Natural killer cell treated with Interleukin-12 subunit alpha and Interleukin-12 subunit beta and Interleukin-15 and Interleukin-18, amount 100 ng/mL, for 72 hours (primary cell): ENCODE results near the gene CMSS1. TPM values are rescaled to one million over a fixed set of nuclear protein-coding genes. Genes with fewer than 3 reads are reported as not detected.

Experiments used
- ATAC-seq, 2 donors: fragments of 150-1000 bp; cut with Tn5 transposase in 1 of 2; sonication (Bioruptor Pico), chemical (Tn5 transposase) in 1 of 2; 2 replicates each; pipeline ENCODE4 v1.10.0; 2021
- DNase-seq: peaks from one replicate; pipeline ENCODE4 v3.0.0; 2022; ENCODE audit warnings: low spot score
- H3K27ac Mint-ChIP-seq, 2 donors: 1 replicate in 1 of 2; 2 replicates in 1 of 2; pipeline ENCODE4 v1.8.0; 2022; ENCODE audit warnings: mixed read lengths in 2 of 2, mild to moderate bottlenecking in 1 of 2, moderate library complexity in 1 of 2
- H3K27me3 Mint-ChIP-seq, 2 donors: 1 replicate in 1 of 2; 2 replicates in 1 of 2; pipeline ENCODE4 v1.8.0; 2022; ENCODE audit warnings: mixed read lengths in 2 of 2
- H3K36me3 Mint-ChIP-seq: one replicate; pipeline ENCODE4 v1.8.0; 2022; ENCODE audit warnings: mixed read lengths
- H3K4me1 Mint-ChIP-seq, 2 donors: 1 replicate in 1 of 2; 2 replicates in 1 of 2; pipeline ENCODE4 v1.8.0; 2022; ENCODE audit warnings: low read depth in 2 of 2, mixed read lengths in 2 of 2, mild to moderate bottlenecking in 1 of 2
- H3K4me3 Mint-ChIP-seq: one replicate; pipeline ENCODE4 v1.8.0; 2022; ENCODE audit warnings: mixed read lengths
- H3K9me3 Mint-ChIP-seq: 2 replicates; pipeline ENCODE4 v1.8.0; 2022; ENCODE audit warnings: mixed read lengths
- total RNA-seq, 2 donors: library from RNA; stranded (reverse); gene quantifications; one replicate each; pipeline ENCODE4 v1.2.3, GENCODE V29; 2022

CMSS1 gene
- total RNA-seq, 2 donors from 2014 or later = 35.7 to 67.8 TPM

DNA sequence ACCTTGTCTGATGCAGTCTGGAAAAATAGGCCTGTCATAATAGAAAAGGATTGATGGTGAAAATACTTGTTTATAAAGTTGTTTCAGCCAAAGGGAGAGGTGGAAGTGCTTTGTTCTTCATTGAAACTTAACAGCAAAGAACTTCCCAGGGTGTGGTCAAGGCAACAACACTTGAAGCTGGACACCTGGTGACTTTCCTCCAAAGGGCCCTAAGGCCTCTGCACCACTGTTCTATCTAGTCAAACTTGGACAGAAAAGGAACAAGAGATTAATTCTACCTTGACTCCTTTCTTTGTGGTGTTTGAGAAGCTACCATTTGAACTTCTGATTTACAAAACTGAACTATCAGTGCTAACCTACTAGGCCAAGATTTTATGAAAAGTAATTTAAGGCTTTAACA lies 102.0 kb downstream of the CMSS1 start:
- ATAC-seq (no peak), DNase-seq (no peak)
- Mint-ChIP-seq H3K27ac (no peak overlapping the region), H3K27me3 (no peaks in the 10 kb centered on the region), H3K9me3 (no peaks in the 10 kb centered on the region), H3K4me1 (peaks cover 0 to 7% of the 10 kb centered on the region in 2 donors), H3K4me3 (no peak overlapping the region), H3K36me3 (no peaks in the 10 kb centered on the region)

DNA sequence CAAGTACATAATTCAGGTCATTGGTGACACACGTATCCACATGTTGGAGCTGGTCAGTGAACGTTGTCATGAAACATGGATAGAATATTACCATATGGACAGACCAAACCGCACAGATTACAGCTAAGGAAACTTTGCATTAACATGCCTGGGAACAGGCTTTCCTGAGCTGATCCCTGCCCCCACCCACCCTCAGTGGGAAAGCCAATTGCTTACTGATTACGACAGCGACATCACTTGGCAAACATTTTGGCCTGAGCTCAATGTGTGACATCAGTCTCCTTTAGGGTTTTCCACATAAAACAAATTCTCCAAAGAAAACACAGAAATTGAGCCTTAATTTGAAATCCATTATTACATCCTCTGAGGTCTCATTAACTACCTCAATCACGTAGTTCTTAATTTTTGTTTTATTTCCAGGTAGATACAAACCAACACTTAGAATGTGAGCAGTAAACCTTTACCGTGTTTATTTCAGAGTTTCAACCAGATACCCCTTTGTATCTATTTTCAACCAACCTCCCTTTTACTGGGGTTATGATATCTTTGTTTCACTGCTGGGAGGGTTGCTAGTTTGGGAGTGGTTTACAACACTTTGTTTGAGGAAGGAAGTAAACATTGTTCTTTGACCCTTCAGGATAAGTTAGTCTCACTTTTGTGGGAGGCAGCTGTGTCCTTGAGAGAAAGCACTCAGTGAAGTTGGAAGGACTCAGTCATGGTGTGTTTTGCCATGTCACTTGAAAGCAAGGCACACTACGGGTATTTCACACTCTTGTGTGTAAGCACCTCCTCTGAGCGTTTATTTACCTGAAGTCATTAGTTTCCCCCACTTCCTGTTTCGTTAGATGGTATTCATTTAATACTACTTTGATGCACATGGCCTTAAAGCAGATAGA lies 103.1 kb downstream of the CMSS1 start:
- no peak for DNase-seq
- Mint-ChIP-seq H3K4me1 (peaks cover 0 to 7% of the 10 kb centered on the region in 2 donors), H3K36me3 (no peaks in the 10 kb centered on the region), H3K4me3 (no peak overlapping the region), H3K27me3 (no peaks in the 10 kb centered on the region), H3K27ac (no peak overlapping the region), H3K9me3 (no peaks in the 10 kb centered on the region)
- ATAC-seq = no peak

DNA sequence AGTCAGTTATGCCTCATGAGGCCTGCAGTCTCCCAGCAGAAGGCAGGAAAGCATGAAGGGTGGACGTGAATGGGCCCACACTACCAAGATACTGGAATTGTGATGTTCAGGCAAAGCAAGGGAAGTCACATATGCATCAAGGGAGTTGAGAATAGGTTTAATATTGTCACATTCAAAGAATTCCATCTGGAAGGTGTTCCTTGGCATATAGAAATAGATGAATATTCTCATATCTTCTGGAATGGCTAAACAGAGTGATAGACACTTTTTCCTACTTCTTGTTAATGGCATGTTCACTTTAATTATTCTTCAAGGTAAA lies 103.7 kb downstream of the CMSS1 start:
- no peaks in the 10 kb centered on the region for H3K27me3 Mint-ChIP-seq
- no peak overlapping the region for H3K27ac Mint-ChIP-seq
- H3K4me3 Mint-ChIP-seq = no peak overlapping the region
- H3K9me3 Mint-ChIP-seq = no peaks in the 10 kb centered on the region
- H3K36me3 Mint-ChIP-seq = no peaks in the 10 kb centered on the region
- ATAC-seq (no peak), DNase-seq (no peak)
- H3K4me1 Mint-ChIP-seq = peaks cover 0 to 7% of the 10 kb centered on the region in 2 donors

DNA sequence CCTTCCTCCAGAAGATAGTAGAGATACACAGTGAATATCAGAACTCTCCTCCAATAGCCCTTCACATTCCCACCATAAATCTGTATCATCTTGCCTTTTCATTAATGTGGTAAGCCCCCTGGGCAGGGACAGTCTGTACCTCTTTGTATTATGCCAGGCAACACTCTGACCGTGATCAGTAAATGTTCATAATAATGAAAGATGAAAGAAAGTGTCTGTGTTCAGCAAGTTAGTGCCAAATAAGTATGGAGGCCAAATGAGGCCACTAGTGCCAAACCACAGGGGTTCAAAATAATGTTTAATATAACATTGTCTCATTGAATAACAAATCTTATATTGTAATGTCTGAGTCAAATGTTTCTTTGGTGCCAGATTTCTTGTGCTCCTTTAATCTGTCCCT lies 104.3 kb downstream of the CMSS1 start:
- H3K27me3 Mint-ChIP-seq = no peaks in the 10 kb centered on the region
- H3K36me3 Mint-ChIP-seq = no peaks in the 10 kb centered on the region
- DNase-seq (no peak), ATAC-seq (no peak)
- no peak overlapping the region for H3K4me3 Mint-ChIP-seq
- H3K27ac Mint-ChIP-seq = no peak overlapping the region
- H3K9me3 Mint-ChIP-seq = no peaks in the 10 kb centered on the region
- peaks cover 0 to 7% of the 10 kb centered on the region in 2 donors for H3K4me1 Mint-ChIP-seq

DNA sequence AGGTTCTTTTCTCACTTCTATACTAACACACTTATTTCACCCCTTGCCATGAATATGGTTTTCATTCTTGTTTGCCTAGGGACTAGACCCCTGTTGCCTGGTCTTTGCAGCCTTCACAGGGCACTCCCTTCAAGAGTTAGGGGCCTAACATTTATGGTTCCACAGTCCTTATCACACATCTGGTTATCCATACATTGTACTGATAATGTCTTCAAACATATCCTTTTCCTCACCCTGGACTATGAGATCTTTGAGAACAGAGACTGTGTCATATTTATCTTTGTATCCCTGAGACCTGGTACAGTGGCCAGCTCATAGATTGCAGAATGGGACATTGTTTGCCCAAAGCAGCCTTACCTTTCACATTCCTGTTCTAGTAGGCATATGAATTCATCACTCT lies 106.2 kb downstream of the CMSS1 start:
- Mint-ChIP-seq H3K36me3 (no peaks in the 10 kb centered on the region), H3K4me1 (peaks cover 0 to 7% of the 10 kb centered on the region in 2 donors), H3K4me3 (no peak overlapping the region), H3K27me3 (no peaks in the 10 kb centered on the region), H3K9me3 (no peaks in the 10 kb centered on the region), H3K27ac (no peak overlapping the region)
- ATAC-seq (no peak), DNase-seq (no peak)

DNA sequence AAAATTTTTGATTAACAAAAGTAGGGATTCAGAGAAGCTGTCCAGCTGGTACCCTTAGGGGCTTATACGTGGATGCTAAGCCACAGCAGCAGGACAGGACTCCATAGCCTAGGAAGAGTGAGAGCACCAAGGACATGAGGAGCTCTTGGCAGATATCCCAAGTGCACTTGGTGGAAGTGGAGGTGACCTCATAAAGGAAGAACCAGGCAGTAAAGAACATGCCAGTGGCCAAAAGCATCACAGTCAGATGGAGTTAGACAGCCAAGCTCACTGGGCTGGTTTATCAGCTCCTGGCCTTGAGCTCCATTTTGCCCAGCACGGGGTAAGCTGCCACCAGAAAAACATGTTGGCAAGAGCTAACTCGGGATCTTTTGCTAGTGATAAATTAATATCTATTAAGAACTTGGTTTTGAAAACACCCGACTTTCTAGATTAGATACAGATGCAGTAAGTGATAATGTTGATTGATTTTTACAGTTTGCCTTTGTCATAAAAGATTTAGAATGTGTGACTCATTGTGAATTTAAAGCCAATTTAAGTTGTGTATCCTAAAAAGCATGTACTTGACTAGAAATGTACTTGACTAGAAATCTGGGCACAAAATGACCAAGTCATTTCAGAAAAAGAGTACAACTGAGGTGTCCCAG lies 108.0 kb downstream of the CMSS1 start:
- H3K4me1 Mint-ChIP-seq = peaks cover 0 to 6% of the 10 kb centered on the region in 2 donors
- no peaks in the 10 kb centered on the region for H3K27me3 Mint-ChIP-seq
- no peaks in the 10 kb centered on the region for H3K9me3 Mint-ChIP-seq
- DNase-seq (no peak), ATAC-seq (no peak)
- no peak overlapping the region for H3K27ac Mint-ChIP-seq
- H3K36me3 Mint-ChIP-seq = no peaks in the 10 kb centered on the region
- no peak overlapping the region for H3K4me3 Mint-ChIP-seq

DNA sequence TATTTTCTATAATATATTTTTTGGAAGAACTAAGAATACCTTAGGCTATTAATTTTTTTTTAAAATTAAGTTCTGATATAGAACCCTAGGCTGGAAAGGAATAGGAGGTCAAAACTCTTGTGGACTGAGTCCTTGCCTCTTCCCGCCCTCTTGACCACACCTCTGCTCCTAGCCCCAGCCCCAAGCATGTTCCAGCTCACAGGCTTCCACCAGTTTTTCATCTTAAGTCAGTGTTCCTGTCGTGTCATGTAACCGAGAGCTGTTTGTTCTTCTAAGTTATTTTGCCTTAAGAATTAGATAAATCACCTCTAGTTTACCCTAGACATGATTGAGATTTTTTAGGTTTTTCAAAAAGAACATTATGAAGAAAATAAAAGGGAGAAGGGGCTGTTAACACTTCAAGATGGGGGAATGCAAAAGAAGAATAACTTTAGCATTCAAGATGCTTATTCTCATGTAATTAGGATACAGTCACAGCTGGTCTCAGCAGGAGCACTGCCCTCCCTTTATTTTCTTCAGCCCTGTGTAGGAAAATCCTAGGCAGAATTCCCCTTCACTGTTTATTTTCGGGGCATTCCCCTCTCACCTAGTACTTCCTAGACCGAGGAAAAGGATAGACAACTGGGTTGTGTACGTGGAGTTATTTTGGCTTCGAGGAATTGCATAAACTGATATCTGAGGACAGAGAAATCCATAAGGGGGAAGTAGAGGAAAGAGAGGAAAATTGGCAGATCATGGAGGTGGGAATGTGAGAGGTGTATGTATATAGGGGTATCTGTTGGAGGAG lies 110.2 kb downstream of the CMSS1 start:
- Mint-ChIP-seq H3K36me3 (no peaks in the 10 kb centered on the region), H3K27ac (no peak overlapping the region), H3K4me1 (no peaks in the 10 kb centered on the region), H3K27me3 (no peaks in the 10 kb centered on the region), H3K9me3 (no peaks in the 10 kb centered on the region), H3K4me3 (no peak overlapping the region)
- no peak for DNase-seq
- ATAC-seq = no peak

DNA sequence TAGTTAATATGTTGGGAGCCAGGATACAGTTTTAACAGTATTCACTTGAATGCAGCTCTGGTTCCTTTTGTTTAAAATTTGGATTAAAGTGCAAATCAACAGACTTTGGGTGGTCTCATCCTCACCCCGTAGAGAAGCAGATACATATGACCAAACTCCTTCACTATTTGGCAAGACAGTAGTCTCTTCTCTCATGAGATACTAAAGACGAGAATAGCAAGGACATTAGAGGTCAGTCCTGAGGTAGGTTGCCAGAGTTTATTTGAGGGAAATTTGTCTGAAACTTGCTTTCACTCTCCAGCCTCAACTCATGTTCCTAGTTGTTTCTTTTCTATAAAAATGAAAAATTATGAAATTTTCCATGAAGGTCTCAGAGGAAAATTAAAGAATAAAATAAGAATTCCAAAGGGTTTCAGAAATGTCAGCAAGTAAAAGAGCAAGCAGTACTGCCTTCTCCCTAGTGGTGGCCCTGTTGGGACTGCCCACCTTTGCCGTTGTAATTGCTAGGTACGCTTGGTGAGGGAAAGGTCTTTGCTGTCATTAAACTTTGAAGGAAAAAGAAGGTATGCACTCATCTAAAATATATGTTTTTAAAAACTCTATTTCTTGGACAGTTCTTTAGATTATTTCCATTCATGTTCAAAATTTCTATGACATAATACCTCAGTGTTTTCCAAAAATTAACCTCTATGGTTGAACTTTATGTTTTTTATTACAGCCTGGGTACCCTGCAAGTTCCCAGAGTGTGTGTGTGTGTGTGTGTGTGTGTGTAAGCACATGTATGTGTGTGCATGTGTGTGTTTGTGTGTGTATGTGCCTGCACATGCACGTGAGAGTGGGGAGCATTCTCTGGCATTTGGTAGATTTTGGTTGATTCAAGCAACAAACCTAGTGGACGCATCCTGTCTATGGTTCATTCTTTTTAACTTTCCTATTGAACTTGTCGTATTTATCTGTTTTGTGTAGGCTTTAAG lies 111.4 kb downstream of the CMSS1 start:
- H3K36me3 Mint-ChIP-seq = no peaks in the 10 kb centered on the region
- H3K27me3 Mint-ChIP-seq = no peaks in the 10 kb centered on the region
- H3K9me3 Mint-ChIP-seq = no peaks in the 10 kb centered on the region
- H3K4me3 Mint-ChIP-seq = no peak overlapping the region
- ATAC-seq (no peak), DNase-seq (no peak)
- no peaks in the 10 kb centered on the region for H3K4me1 Mint-ChIP-seq
- H3K27ac Mint-ChIP-seq = no peak overlapping the region

DNA sequence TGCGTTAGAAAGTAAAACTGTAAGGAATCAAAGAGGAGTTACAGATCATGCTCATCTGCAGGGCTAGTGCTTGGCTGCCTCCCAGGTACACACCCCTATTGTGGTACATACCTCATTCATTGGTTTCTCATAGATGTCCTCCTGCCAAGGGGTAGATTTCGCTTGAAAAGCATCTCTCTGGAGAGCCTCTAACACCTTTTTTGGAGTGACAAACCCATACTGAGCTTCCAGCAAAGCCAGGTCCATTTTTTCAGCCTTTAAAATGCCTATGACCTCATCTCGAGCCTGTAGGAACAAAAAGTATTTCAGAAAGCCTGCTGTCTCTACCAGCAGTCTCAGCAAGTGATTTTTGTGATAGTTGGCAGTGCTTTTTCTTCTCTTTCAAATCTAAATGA lies 112.1 kb downstream of the CMSS1 start:
- DNase-seq (no peak), ATAC-seq (no peak)
- no peak overlapping the region for H3K4me3 Mint-ChIP-seq
- H3K9me3 Mint-ChIP-seq = no peaks in the 10 kb centered on the region
- H3K27ac Mint-ChIP-seq = no peak overlapping the region
- no peaks in the 10 kb centered on the region for H3K4me1 Mint-ChIP-seq
- H3K27me3 Mint-ChIP-seq = no peaks in the 10 kb centered on the region
- H3K36me3 Mint-ChIP-seq = no peaks in the 10 kb centered on the region

DNA sequence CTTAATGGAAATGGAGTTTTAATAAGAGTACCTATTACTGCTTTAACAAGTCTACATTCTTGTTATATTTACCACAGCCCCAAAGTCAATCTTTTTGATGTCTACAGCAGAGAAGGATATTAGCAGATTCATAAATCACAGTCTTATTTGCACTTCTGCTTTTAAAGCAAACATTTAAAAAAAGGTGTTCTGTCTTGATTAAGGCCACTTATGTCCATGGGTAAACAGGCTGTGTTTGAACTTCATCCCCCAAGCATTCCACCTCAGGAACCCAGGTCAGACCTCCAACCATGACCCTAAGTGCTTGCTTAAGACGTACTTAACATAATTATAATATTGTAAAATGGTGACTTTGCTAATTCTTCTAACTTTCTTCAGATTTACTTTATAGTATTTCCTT lies 113.4 kb downstream of the CMSS1 start:
- no peaks in the 10 kb centered on the region for H3K27me3 Mint-ChIP-seq
- no peaks in the 10 kb centered on the region for H3K4me1 Mint-ChIP-seq
- DNase-seq (no peak), ATAC-seq (no peak)
- H3K9me3 Mint-ChIP-seq = no peaks in the 10 kb centered on the region
- H3K27ac Mint-ChIP-seq = no peak overlapping the region
- no peaks in the 10 kb centered on the region for H3K36me3 Mint-ChIP-seq
- no peak overlapping the region for H3K4me3 Mint-ChIP-seq

DNA sequence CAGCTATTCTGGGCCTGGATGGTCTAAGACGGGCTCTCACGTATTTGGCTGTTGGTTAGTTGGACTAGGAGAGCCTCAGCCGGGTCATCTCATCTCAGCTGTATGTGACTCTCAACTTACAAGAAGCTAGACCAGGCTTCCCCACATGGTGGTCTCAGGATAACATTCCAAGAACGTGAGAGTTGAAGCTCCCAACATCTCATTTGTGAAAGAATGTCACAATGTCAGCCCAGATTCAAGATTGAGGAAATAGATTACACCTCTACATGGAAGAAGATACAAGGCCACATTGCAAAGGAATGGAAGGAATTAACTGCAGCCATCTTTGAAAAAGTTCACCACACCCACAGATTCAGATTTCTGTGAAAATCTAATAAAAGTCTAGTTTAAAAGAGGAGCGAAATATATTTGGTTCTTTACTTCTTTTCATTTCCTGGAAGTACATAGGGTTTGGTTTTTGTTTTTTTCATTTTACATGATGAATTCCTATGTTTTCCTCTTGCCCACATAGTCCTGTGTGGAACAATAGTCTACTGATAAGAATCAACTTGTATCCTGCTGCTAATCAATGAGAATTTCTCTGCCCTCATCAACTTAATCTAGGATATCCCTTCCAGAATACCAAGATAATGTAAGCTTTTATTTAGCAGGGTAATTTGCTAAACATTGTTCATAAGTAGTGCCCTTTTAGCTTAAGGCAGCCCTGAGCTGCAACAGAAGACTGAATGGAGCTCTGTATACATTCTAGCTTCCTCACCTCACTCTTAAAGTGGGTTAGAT lies 116.5 kb downstream of the CMSS1 start:
- H3K4me1 Mint-ChIP-seq = no peaks in the 10 kb centered on the region
- no peak overlapping the region for H3K4me3 Mint-ChIP-seq
- DNase-seq (no peak), ATAC-seq (no peak)
- H3K9me3 Mint-ChIP-seq = no peaks in the 10 kb centered on the region
- no peak overlapping the region for H3K27ac Mint-ChIP-seq
- no peaks in the 10 kb centered on the region for H3K27me3 Mint-ChIP-seq
- no peaks in the 10 kb centered on the region for H3K36me3 Mint-ChIP-seq

DNA sequence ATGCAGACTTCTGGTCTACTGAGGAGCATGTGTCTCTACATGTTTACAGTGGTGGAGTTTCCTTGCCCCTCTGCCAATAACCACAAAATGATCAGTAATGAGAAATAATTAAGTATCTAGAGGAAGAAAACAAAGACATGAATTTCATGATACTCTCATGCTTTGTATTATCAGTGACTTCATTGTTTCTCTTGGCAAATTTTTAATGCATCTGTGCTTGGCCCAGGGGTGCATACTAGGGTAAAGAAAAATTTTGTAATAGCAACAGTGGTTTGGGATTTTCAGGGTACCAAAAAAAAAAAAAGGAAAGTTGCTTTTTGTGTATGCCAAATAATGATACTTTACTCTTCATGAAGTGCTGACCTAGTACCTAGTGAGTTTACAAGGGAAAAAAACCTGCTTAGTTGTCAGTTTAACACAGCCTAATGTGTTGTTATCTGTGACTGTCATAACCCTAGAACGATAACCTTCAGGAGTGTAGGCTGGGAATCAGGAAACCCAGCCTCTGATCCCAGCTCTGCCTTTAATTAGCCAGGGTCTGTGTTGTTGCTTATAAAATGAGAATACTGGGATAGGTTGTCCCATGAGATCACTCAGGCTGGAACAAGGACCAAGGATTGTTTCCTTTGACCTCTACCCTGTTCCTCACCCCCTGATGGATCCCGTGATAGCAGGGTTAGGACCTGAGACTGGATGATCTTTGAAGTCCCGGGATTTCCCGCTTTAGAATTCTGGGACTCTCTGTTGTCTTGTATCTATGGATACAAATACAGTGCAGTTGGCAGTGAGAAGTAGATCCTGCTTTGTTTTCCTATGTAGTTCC lies 117.5 kb downstream of the CMSS1 start:
- ATAC-seq (no peak), DNase-seq (no peak)
- no peaks in the 10 kb centered on the region for H3K4me1 Mint-ChIP-seq
- H3K9me3 Mint-ChIP-seq = no peaks in the 10 kb centered on the region
- H3K27me3 Mint-ChIP-seq = no peaks in the 10 kb centered on the region
- no peaks in the 10 kb centered on the region for H3K36me3 Mint-ChIP-seq
- H3K4me3 Mint-ChIP-seq = no peak overlapping the region
- no peak overlapping the region for H3K27ac Mint-ChIP-seq
